Measurements from ENCODE around the gene ENO2.

ENO2 gene

DNA sequence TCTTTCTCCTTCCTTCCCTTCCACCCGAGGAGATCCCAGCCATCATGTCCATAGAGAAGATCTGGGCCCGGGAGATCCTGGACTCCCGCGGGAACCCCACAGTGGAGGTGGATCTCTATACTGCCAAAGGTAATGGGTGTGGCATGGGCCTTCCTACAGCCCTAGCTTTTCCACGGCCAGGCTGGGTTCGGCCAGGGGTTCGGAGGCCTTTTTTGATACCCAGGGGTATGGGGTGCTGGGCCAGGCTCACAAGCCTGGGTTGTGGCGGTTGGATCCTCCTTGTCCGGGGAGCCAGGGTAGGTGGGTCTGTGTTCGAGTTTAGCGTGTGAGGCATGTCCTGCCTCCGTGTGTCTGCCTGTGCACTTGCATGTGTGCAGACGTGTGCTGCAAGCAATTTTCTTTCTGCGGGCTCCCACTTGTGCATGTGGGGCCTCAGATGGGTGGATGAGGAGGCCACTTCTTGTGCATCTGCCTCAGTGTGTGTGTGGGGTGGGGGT, 1.5 kb downstream of the ENO2 start:
- DNase-seq: no peak

DNA sequence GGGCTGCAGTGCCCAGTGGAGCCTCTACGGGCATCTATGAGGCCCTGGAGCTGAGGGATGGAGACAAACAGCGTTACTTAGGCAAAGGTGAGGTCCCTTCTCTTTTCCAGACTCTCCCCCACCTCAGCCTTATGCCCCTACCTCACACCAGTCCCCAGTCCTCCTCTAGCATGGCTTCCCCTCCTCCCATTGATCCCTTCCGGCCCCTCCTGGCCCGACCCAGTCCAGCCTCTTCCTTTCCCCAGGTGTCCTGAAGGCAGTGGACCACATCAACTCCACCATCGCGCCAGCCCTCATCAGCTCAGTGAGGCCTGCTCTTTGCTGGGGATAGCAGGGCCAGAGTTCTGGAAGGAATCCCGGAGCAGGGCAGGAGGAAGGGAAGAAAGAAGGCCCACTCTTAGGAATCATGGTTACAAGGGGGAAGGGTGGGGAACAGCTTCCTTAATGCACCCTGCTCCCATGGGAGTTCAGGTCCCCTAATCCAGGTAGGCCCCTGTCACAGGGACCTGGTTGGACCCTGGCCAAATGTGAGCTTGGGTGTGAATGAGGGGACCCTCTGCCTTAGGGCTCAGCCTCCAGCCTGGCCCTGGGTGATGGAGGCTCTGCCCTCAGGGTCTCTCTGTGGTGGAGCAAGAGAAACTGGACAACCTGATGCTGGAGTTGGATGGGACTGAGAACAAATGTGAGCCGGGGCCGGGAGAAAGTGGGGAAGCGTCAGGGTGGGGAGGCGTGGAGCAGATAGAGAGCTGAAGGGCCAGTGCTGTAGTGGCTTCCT, 2.2 kb downstream of the ENO2 start:
- no peak for DNase-seq

DNA sequence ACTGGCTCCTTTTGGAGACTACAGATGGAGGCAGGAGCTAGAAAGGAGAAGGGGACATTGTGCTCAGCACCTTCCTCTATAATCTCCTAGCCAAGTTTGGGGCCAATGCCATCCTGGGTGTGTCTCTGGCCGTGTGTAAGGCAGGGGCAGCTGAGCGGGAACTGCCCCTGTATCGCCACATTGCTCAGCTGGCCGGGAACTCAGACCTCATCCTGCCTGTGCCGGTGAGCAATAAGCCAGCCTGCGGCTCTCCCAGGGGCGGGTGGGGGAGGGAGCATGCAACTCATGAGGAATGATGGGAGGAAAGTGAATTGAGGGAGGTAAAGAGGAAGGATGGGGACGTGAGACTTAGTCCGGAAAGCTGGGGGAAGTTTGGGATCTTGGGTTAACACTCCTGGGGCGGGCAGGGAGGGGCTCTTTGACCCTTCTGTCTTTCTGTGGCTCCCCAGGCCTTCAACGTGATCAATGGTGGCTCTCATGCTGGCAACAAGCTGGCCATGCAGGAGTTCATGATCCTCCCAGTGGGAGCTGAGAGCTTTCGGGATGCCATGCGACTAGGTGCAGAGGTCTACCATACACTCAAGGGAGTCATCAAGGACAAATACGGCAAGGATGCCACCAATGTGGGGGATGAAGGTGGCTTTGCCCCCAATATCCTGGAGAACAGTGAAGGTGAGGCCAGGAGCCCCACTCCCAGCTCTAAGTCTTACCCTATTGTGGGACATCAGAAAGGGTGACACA, 3.3 kb downstream of the ENO2 start:
- no peak for DNase-seq

DNA sequence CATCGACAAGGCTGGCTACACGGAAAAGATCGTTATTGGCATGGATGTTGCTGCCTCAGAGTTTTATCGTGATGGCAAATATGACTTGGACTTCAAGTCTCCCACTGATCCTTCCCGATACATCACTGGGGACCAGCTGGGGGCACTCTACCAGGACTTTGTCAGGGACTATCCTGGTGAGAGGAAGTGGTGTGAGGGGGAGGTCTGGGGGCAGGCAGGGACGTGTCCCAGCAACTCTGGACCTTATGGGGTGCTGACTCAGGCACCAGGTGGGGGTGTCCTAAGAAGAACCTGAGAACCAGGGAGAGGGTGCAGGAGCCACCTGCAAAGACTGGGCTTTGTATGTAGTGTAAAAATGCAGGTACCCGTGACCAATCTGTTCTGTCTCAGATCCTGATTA, 5.2 kb downstream of the ENO2 start:
- DNase-seq: no peak

DNA sequence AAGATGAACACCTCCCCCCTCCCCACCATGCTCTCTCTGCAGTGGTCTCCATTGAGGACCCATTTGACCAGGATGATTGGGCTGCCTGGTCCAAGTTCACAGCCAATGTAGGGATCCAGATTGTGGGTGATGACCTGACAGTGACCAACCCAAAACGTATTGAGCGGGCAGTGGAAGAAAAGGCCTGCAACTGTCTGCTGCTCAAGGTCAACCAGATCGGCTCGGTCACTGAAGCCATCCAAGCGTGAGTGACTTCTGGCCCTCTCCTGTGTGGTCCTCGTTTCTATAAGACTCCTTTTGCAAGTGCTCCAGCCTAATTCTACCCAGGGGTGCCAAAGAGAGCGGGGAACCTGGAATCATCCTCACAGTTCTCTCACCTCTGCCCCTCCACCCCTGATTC, 7.2 kb downstream of the ENO2 start:
- no peak for DNase-seq

DNA sequence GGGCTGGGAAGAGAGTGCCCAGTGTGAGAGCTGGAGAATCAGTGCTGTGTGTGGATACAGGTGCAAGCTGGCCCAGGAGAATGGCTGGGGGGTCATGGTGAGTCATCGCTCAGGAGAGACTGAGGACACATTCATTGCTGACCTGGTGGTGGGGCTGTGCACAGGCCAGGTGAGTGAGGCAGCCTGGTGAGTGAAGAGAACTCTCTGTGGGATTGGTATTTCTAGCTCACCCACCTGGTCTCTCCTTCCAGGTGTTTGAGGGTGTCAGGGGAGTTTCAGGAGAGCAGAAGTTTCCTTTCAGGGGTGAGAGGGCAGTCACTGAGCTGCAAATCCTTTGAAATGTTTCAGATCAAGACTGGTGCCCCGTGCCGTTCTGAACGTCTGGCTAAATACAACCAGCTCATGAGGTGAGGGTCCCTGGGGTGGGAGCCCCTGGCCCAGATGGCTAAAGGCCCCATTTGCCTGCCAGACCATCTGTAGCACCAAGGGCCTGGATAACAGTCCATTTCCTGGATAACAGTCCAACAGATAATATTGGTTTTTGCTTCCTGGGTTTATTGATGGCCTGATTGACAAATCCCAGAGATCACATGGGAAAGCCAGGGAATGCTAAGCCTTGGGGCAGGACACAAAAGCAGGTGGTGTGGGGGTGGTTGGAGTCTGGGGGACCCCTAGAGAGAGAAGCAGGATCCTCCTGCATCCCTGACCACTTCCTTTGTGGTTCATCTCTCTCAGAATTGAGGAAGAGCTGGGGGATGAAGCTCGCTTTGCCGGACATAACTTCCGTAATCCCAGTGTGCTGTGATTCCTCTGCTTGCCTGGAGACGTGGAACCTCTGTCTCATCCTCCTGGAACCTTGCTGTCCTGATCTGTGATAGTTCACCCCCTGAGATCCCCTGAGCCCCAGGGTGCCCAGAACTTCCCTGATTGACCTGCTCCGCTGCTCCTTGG, 7.9 kb downstream of the ENO2 start:
- DNase-seq: no peak

DNA sequence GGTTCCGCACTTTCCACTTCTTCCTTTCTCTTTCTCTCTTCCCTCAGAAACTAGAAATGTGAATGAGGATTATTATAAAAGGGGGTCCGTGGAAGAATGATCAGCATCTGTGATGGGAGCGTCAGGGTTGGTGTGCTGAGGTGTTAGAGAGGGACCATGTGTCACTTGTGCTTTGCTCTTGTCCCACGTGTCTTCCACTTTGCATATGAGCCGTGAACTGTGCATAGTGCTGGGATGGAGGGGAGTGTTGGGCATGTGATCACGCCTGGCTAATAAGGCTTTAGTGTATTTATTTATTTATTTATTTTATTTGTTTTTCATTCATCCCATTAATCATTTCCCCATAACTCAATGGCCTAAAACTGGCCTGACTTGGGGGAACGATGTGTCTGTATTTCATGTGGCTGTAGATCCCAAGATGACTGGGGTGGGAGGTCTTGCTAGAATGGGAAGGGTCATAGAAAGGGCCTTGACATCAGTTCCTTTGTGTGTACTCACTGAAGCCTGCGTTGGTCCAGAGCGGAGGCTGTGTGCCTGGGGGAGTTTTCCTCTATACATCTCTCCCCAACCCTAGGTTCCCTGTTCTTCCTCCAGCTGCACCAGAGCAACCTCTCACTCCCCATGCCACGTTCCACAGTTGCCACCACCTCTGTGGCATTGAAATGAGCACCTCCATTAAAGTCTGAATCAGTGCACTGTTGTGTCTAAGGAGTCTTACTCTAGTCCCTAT, 8.8 kb downstream of the ENO2 start:
- no peak for DNase-seq

DNA sequence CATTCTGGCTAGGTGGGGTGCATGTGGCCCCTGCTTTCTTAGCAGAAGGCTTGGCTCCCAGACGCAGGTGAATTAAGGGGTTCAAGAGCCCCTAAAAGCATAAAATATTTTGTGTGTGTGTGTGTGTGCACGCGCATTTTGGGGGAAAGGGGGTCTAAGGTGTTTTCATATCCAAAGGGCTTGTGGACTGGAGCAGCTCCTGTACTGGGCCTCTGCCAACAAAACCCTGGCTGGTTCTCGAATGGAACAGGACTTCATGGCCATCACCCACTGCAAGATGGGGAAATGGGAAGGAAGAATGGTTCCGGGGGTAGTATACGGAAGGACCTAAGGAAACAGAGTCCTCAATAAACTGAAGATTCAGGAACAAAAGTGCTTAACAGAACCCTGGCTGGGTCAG, 9.5 kb downstream of the ENO2 start:
- no peak for DNase-seq

DNA sequence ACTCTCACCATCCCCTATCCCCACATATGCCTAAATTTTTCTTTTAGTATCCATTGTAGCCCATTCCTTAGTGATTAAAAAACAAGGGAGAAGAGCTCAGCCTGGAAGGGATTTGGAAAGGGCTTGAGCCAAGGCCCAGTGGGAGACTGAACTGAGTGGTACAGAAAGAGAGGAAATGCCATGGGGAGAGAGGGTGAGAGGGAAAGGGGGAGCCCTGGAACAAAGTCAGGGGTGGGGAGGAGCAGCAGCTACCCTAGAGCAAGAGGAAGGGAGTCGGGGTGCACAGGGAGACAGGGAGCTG, 10.8 kb downstream of the ENO2 start:
- peak; percentile 82 for DNase-seq

DNA sequence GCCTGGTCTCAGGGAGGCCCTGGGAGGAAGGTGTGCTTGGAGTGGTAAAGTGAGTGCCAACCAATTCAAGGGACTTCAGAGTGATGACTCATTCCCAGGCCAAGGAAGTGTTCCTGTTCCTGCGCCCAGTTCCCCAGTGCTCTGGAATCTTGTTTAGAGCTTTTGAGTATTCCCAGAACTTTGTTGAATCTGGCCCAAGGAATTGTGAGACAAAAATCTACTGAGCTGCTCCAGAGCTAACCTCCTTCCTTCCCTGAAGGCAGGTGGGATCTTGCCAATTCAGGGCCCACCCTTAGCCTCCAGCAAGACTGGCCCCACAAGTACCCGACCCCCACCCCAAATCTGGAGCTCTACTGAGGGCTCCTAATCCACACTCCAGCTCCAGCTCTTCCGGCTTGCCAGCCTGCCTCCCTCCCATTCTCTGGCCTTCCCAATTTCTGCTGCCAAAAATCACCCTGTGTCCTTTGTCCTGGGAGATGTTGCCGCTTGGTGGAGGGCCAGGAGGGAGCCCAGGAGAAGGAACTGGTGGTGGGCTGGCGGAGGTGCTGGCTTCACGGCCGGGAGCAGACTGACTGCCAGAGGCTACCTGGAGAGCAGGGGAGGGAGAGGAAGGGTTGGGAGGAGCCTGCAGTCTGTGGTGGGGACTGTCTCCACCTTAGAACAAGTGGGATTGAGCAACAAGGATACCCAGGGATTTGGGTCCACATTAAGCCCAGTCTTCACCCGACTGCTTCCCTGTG, 11.3 kb downstream of the ENO2 start:
- peak; percentile 84 for DNase-seq

DNA sequence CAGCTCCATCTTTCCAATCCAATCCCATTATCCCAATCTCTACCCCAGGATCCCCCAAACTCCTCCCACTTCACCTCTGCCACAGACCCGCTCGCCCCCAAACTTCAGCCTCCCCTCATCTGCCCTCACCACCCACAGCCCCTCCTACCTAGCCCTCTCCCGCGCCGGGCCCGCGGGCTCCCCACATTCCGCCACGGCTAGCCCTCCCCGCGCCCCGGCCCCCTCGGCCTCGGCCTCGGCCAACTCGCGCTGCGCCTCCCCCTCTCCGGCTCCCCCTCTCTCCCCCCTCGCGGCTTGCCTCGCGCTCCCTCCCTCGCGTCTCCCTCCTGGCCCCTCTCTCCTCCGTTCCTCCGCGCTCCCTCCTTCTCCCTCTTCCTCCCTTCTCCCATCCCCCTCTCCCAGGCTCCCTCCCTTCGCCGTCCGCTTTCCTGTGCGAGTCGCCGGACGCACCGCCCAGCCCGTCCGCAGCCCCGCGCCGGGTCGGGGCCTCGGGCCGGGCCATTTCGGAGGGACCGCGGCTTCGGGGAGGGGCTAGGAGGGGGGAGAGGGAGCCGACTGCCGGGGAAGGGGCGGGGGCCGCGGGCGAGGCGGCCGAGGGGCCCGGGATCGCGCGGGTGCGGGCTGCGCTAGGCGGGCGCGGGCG, 13.1 kb downstream of the ENO2 start, which contains the start of gene ATN1:
ATN1 (plus strand) TSS at position 581 of the 643 bp plus-strand sequence. CDS start 6,043 bp downstream, outside the sequence.
- peak; percentile 43 for DNase-seq

DNA sequence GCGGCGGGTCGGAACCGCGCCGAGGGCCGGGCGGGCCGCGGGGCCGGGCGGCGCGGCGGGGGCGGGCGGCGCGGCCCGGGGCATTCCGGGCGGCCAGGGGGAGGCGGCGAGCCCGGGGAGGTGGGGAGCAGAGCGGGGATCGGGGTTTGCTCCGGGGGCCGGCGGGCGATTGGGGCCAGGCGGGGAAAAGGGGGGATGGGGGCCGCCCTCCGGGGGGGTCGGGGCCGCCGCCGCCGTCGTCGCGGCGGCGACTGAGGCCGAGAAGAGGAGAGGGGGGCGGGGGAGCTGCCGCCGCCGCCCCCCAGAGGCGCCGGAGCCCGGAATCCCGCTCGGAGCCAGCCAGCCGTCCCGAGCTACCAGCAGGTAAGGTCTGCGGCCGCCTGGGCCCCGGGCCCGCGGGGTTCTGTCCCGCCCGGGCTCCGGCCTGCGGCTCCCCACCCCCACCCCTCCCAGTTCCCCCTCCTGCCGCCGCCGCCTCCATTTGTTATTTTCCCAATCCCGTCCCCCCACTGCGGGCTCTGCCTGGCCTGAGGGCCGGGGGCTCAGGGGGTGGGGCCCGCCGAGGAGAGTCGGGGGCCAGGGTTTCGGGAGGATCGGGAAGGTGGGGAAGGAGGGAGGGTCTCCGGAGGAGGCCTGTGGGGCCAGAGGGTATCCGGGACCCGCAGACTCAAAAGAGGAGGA, 13.8 kb downstream of the ENO2 start:
- DNase-seq: no peak

DNA sequence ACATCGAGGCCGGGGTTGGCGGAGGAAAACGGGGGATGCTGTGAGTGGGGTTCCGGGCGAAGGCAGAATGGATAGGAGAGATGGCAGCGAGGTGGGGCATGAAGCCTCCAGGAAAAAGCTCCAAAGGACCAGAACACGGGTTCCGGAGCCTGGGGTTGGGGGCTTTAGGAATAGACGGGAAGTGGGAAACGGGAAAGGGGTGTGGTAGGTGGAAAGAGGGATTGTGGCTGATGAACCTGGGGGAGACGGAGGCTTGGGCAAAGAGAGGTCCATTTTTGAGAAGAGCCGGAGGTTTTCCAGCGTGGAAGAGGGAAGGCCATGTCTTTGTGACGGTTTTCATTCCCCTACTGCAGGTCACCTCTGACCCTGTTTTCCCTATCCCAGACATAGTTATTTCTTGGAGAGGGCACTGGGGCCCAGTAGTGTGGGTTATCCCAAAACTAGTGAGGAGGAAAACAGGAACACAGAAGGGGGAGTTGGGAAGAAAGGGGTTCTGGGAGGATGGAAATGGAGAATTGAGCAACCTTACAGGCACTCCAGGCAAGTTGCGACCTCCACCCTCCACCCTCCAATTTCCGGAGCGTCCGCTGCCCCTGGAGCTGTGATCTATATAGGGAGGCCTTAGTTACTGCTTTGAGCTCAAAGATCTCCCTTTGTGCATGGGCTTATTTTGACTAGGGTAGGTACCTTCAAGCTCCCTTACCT, 14.5 kb downstream of the ENO2 start:
- DNase-seq: peak; percentile 23

DNA sequence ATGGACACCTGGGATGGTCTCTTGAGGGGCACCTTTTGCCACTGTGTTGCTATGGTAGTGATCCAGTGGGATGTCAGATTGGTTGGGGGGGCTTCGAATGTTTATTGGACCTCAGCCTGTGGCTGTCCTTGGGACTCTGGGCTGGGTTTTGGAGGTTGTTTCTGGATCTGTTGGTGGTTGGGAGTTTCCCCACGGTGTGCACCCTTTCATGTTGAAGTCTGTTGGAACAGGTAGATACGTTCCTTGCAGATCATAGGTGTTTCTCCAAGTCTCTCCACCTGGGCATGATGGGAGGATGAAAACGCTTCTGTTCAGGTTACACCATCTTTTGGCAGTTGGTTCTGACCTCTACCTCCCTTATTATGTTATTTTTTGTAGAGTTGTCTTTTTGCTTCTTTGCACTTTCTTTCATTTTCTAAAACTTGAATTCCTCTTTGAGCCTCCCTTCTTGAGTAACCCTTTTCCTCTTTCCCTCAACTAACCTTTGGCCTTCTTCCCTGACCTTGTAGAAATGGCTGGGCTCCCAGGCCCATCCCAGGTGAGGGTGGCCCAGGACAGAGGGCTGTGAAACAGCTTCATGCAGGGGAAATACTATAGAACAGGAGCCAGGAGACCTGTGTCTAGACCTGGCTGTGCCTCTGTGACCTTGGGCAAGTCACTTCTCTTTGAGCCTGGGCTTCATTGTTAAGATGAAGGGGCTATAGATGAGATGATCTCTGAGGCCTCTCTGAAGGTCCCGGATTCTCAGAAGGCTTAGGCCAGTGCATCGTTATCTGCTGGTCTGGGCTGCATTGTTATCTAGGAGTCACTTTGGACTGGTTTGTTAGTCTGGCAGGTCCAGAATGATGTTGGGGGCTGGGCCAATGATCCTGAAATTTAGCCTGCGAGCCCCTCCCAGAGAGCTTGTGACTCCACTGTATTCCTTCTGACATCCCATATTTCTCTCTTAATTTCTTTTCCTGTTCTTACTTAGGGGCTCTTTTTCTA, 15.4 kb downstream of the ENO2 start:
- no peak for DNase-seq

DNA sequence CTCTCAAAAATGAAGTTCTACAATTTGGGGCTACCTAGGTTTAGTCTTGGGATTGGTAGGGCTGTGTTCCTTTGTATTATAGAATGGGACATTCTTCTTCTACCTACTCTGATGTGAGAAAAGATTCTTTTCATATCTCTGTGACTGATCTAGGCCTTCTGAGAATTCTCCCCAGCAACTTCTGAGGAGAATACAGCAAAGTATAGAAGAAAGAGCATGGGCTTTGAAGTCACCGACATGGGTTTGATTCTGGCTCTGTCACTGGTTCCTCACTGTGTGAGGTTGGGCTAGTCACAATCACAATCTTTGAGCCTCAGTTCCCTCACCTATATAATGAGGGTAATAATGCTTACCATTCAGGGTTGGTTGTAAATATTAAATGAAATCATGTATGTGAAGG, 18.4 kb downstream of the ENO2 start:
- no peak for DNase-seq

DNA sequence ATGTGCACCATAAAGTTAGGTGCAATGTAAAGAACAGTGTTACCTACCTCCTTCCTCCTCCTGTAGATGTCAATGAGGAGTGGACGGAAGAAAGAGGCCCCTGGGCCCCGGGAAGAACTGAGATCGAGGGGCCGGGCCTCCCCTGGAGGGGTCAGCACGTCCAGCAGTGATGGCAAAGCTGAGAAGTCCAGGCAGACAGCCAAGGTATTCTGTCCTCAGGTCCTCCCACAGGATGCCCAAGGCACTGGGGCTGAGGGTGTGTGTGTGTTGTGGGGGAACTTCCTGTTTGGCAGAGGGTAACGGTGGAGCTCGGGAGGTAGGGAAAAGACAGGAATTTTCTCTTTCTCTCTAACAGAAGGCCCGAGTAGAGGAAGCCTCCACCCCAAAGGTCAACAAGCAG, 19.7 kb downstream of the ENO2 start:
- DNase-seq: no peak

DNA sequence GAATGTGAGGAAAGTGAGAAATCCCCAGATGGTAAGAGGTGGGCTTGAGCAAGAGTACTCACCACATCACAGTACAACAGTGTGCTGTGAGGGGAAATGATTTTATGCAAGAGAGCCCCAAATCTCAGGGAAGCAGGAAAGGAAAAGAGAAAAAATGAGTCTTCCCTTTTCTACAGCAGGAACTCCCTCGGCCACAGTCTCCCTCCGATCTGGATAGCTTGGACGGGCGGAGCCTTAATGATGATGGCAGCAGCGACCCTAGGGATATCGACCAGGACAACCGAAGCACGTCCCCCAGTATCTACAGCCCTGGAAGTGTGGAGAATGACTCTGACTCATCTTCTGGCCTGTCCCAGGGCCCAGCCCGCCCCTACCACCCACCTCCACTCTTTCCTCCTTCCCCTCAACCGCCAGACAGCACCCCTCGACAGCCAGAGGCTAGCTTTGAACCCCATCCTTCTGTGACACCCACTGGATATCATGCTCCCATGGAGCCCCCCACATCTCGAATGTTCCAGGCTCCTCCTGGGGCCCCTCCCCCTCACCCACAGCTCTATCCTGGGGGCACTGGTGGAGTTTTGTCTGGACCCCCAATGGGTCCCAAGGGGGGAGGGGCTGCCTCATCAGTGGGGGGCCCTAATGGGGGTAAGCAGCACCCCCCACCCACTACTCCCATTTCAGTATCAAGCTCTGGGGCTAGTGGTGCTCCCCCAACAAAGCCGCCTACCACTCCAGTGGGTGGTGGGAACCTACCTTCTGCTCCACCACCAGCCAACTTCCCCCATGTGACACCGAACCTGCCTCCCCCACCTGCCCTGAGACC, 21.2 kb downstream of the ENO2 start:
- no peak for DNase-seq

DNA sequence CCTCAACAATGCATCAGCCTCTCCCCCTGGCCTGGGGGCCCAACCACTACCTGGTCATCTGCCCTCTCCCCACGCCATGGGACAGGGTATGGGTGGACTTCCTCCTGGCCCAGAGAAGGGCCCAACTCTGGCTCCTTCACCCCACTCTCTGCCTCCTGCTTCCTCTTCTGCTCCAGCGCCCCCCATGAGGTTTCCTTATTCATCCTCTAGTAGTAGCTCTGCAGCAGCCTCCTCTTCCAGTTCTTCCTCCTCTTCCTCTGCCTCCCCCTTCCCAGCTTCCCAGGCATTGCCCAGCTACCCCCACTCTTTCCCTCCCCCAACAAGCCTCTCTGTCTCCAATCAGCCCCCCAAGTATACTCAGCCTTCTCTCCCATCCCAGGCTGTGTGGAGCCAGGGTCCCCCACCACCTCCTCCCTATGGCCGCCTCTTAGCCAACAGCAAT, 21.8 kb downstream of the ENO2 start:
- DNase-seq: no peak

Data from DMS79 treated with DMSO at 0.1 percent for 48 hours (cell line).